Measurements from ENCODE around the gene ITPR2. TPM values are rescaled to one million over a fixed set of nuclear protein-coding genes. Genes with fewer than 3 reads are reported as not detected.
"Not testable (repeated sequence)": the region's sequence is repeated elsewhere in the genome, so short reads cannot be mapped to it uniquely, and the experiment has no call there.

ITPR2 gene
- total RNA-seq, 1 donor = 77.7 TPM

- TF ChIP-seq CTCF (IDR thresholded peaks at IDR 0.05; ENCODE audit: insufficient read depth, low read depth, low read length) = no peak
- no peak overlapping the region for H3K4me3 ChIP-seq (ENCODE audit: low read depth, low read length)
- DNase-seq (ENCODE audit: low read depth) = no peak
Measured at GRCh38 chr12:26678697-26679660, 154.0 kb downstream of the ITPR2 start.

DNA sequence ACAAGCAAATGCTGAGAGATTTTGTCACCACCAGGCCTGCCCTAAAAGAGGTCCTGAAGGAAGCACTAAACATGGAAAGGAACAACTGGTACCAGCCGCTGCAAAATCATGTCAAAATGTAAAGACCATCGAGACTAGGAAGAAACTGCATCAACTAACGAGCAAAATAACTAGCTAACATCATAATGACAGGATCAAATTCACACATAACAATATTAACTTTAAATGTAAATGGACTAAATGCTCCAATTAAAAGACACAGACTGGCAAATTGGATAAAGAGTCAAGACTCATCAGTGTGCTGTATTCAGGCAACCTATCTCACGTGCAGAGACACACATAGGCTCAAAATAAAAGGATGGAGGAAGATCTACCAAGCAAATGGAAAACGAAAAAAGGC is 161.5 kb downstream of the ITPR2 start:
- not testable (repeated sequence) for H3K4me3 ChIP-seq (ENCODE audit: low read depth, low read length); DNase-seq (ENCODE audit: low read depth)

- no peak for DNase-seq (ENCODE audit: low read depth)
- H3K4me3 ChIP-seq (ENCODE audit: low read depth, low read length) = no peak overlapping the region
- TF ChIP-seq CTCF (IDR thresholded peaks at IDR 0.05; ENCODE audit: insufficient read depth, low read depth, low read length) = no peak
Measured at GRCh38 chr12:26668847-26669246, 164.1 kb downstream of the ITPR2 start.

DNA sequence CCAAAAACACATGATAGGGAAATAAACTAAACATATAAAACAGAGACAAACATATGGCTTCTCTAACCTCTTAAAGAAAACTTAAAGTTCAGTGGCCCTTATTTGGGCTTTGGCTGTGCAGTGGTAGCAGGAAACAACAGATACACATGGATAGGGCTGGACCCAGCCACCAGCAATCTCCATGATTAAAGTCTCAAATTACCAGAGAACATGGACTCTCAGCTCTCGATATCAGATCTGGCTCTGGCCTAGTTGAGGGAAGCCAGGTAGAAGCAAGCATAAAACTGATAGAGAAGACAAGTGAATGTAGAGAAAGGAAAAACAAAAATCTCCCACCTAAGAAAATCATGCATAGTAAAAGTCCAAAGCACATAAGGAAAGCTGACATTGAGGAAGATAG is 164.8 kb downstream of the ITPR2 start:
- no peak overlapping the region for H3K4me3 ChIP-seq (ENCODE audit: low read depth, low read length)
- no peak for DNase-seq (ENCODE audit: low read depth)
- no peak for TF ChIP-seq CTCF (IDR thresholded peaks at IDR 0.05; ENCODE audit: insufficient read depth, low read depth, low read length)

DNA sequence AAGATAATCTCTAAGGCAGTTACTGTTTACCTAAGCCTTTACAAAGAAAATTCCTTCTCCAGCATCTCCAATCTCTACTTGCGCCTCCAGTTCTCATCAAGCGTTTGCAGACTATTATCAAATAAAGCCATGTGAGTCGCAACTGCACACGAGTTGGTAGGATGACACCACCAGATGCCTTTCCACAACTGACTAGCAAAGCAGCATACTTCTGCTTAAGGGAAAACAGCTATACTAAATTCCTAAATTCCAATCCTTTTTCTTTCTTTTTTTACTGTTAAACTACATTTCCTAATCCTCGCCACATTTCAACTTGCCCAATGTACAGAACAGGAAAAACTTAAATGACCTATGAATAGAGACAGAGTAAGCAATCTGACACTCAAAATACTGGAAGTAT is 166.7 kb downstream of the ITPR2 start:
- no peak for DNase-seq (ENCODE audit: low read depth)
- TF ChIP-seq CTCF (IDR thresholded peaks at IDR 0.05; ENCODE audit: insufficient read depth, low read depth, low read length) = no peak
- no peak overlapping the region for H3K4me3 ChIP-seq (ENCODE audit: low read depth, low read length)

DNA sequence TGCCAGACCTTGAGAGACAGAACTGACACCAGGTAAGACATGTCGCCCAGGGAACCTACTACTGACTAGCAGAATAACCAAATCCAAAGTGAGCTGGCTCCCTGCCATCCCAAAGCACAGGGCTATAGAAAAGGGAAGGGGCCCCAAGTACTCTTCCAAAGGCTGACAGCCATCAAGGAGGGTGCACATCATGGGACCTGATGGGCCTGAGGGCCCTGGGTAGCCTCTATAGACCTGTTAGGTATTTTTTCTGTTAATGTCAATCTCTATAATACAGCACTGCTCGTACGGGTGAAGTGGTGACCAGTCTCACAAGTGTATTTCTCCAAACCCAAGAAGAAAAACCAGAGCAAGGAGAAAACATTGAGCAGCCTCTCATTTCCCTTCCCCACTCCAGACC is 171.6 kb downstream of the ITPR2 start:
- TF ChIP-seq CTCF (IDR thresholded peaks at IDR 0.05; ENCODE audit: insufficient read depth, low read depth, low read length) = no peak
- H3K4me3 ChIP-seq (ENCODE audit: low read depth, low read length) = no peak overlapping the region
- no peak for DNase-seq (ENCODE audit: low read depth)

- TF ChIP-seq CTCF (IDR thresholded peaks at IDR 0.05; ENCODE audit: insufficient read depth, low read depth, low read length) = no peak
- no peak overlapping the region for H3K4me3 ChIP-seq (ENCODE audit: low read depth, low read length)
- DNase-seq (ENCODE audit: low read depth) = no peak
Measured at GRCh38 chr12:26659930-26660329, 173.1 kb downstream of the ITPR2 start.

Data from fibroblast of villous mesenchyme (primary cell).